HG03097 (cell line): Measurements from ENCODE around the gene SMIM28.

ENCODE experiments used
- ATAC-seq: cut with Tn5 transposase; IDR thresholded peaks from one replicate; pipeline ENCODE4 v1.9.1; 2021; ENCODE audit not compliant: unreplicated experiment, low FRiP score

The SMIM28 gene

GRCh38 chr6:138426500-138427123 lies 48.9 kb downstream of the SMIM28 start:
- ATAC-seq, result no peak

GRCh38 chr6:138427701-138428100 lies 50.0 kb downstream of the SMIM28 start:
- ATAC-seq, result no peak

GRCh38 chr6:138428944-138429598 lies 51.4 kb downstream of the SMIM28 start:
- ATAC-seq, result no peak

DNA sequence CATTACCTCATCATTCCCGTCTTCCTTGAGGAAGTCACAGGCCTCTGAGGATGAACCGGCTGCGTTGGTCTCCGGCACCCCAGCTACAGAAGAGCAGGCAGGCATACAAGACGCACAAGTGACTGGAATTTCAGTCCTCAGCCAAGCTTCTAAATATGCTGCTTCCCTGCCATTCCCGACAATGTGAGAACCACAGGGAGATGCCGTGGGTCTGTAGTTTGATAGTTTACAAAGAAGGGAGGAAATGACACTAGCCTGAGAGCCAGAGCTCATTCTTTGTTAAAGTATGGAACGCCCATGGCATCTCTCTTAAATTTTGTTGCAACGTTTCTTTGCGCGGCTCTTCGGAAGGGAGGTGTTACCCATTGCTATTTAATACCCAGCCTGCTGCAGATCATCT lies 52.1 kb downstream of the SMIM28 start:
- no peak for ATAC-seq

DNA sequence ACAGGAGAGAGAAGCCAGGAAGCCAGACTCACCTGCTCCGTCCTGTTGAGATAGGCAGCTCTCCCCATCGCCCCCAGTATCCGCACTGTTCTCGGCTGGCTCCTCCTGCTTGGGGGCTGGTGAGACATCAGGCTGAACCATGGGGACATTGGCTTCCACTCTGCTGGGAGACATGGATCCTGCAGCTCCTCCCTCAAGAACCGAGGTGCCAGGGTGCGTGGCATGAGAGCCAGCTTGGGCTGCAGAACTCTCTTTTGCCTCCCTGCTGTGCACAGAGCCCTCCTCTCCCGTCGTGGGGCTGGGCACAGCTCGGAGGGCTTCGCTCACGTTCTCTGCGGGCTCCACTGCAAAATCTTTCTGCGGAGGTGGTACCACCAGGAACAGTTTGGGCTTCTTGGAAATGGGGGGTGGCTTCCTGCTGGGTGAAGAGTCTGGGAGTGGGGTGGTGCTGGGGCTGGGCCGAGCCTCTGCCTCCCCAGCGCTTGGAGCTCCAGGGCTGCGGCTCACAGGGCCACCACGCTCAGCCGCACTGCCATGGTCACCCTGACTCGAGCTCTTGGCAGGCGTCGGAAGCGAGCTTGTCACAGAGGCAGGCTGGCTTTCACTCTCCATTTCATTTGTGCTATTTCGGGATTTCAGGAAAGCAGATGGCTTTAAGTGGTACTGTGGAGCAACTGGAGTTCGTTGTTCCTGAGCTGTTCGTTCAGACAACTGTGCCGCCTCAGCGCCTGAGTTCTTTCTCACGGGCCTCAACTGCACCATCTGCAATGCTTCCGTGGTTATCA lies 52.8 kb downstream of the SMIM28 start:
- no peak for ATAC-seq

DNA sequence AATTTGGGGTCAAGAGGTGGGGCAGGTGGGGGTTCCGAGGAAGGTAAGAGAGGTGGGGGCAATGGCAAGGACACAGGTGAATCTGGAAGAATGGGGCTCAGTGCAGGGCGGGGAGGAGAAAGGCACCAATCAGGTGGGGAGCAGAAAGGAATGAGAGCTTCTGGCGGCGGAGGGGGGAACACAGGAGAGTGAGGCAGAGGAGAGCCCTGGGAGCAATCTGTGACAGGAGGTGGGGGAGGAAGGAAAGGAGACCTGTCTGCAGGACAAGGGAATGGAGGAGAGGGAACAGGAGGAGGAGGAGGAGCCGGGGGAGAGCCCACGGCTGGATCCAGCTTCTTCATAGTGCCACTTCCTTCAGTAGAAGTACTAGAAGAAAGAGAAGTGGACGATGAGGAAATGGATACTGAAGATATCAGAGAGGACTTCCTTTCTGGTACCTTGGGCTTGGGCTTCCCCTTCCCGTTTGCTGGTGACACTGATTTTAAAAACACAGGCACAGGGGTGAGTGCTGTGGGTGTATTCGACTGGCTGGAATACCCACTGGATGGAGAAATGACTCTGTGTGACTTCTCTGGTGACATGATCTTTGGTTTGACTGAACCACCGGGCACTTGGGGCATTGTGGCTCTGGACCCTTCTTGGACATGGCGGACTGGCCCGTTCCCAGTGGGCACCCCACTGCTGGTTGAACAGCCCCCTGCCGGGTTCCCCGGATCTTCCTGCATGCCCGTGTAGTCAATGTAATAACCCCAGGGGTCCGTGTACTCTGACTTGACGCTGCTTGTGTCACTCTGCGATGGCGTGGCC lies 53.8 kb downstream of the SMIM28 start:
- no peak for ATAC-seq

- no peak for ATAC-seq
Observed at GRCh38 chr6:138432063-138432356, 54.3 kb downstream of the SMIM28 start.
